ENCODE results near the gene ZNF805.
"Not testable (repeated sequence)": the region's sequence is repeated elsewhere in the genome, so short reads cannot be mapped to it uniquely, and the experiment has no call there.

Gene ZNF805

GRCh38 chr19:57269515-57270250 lies 29.3 kb downstream of the ZNF805 start:
- no peak for DNase-seq

GRCh38 chr19:57271280-57271679 lies 30.8 kb downstream of the ZNF805 start:
- DNase-seq = no peak

GRCh38 chr19:57273014-57273413 lies 32.6 kb downstream of the ZNF805 start:
- DNase-seq = no peak

GRCh38 chr19:57276430-57276829 lies 36.0 kb downstream of the ZNF805 start:
- DNase-seq = no peak

GRCh38 chr19:57278481-57278880 lies 38.0 kb downstream of the ZNF805 start:
- not testable (repeated sequence) for DNase-seq

GRCh38 chr19:57279418-57280164 lies 39.2 kb downstream of the ZNF805 start:
- DNase-seq = peak; percentile 79 to 83

GRCh38 chr19:57280165-57280961 lies 39.9 kb downstream of the ZNF805 start, which contains the start of gene ZNF460:
Gene ZNF460 (plus strand): TSS chr19:57280485. CDS start chr19:57280807, 322 bp downstream.
- peak; percentile 96 for DNase-seq

GRCh38 chr19:57280962-57281400 lies 40.5 kb downstream of the ZNF805 start:
- no peak for DNase-seq

- no peak for DNase-seq
Observed at GRCh38 chr19:57282011-57282643, 41.7 kb downstream of the ZNF805 start.

- no peak for DNase-seq
Observed at GRCh38 chr19:57288373-57288772, 47.9 kb downstream of the ZNF805 start.

GRCh38 chr19:57290970-57291369 lies 50.5 kb downstream of the ZNF805 start:
- no peak for DNase-seq

- no peak for DNase-seq
Observed at GRCh38 chr19:57292547-57292946, 52.1 kb downstream of the ZNF805 start.

GRCh38 chr19:57293719-57294118 lies 53.3 kb downstream of the ZNF805 start:
- DNase-seq = no peak

GRCh38 chr19:57302020-57302465 lies 61.6 kb downstream of the ZNF805 start:
- DNase-seq = no peak

- DNase-seq = no peak
Observed at GRCh38 chr19:57302727-57303401, 62.4 kb downstream of the ZNF805 start.

All from activated CD4-positive, alpha-beta T cell treated with anti-CD3 and anti-CD28 coated beads, Interleukin-2, amount 50 U/mL, for 4 hours (primary cell).